H9 (cell line): Measurements from ENCODE around the gene COL18A1. TPM values are rescaled to one million over a fixed set of nuclear protein-coding genes. Genes with fewer than 3 reads are reported as not detected.

ENCODE experiments used
- DNase-seq: peaks from one replicate; pipeline ENCODE4 v3.0.0-alpha.2; 2017
- H2AFZ ChIP-seq: one replicate; pipeline ENCODE4 v1.6.1; 2013; ENCODE audit warnings: mild to moderate bottlenecking, low read length, control low read depth, moderate library complexity
- H2AK5ac ChIP-seq: 2 replicates; pipeline ENCODE4 v1.6.1; 2013; ENCODE audit warnings: low read length, control low read depth, mixed read lengths; ENCODE audit not compliant: insufficient read length
- H2BK120ac ChIP-seq: one replicate; pipeline ENCODE4 v1.6.1; 2013; ENCODE audit warnings: low read depth, mild to moderate bottlenecking, low read length, control low read depth, inconsistent platforms; ENCODE audit not compliant: poor library complexity, severe bottlenecking
- H2BK12ac ChIP-seq: 2 replicates; pipeline ENCODE4 v1.6.1; 2013; ENCODE audit warnings: low read length, control low read depth, mixed read lengths, low read depth; ENCODE audit not compliant: insufficient read length
- H2BK15ac ChIP-seq: 2 replicates; pipeline ENCODE4 v1.6.1; 2013; ENCODE audit warnings: low read depth, low read length, control low read depth
- H2BK20ac ChIP-seq: one replicate; pipeline ENCODE4 v1.6.1; 2013; ENCODE audit warnings: low read depth, mild to moderate bottlenecking, low read length, control low read depth, inconsistent platforms; ENCODE audit not compliant: poor library complexity, severe bottlenecking
- H2BK5ac ChIP-seq: 2 replicates; pipeline ENCODE4 v1.6.1; 2013; ENCODE audit warnings: low read length, control low read depth, mixed read lengths; ENCODE audit not compliant: insufficient read length
- H3K14ac ChIP-seq: 2 replicates; pipeline ENCODE4 v1.6.1; 2013; ENCODE audit warnings: low read length, control low read depth; ENCODE audit not compliant: insufficient read depth
- H3K18ac ChIP-seq: 2 replicates; pipeline ENCODE4 v1.6.1; 2013; ENCODE audit warnings: low read depth, mild to moderate bottlenecking, mixed read lengths, low read length, control low read depth; ENCODE audit not compliant: insufficient read length
- H3K23ac ChIP-seq: 2 replicates; pipeline ENCODE4 v1.6.1; 2013; ENCODE audit warnings: low read length, control low read depth, mixed read lengths, low read depth; ENCODE audit not compliant: insufficient read length
- H3K23me2 ChIP-seq: 2 replicates; pipeline ENCODE4 v1.6.1; 2013; ENCODE audit warnings: low read depth, mild to moderate bottlenecking, mixed read lengths, low read length, control low read depth; ENCODE audit not compliant: insufficient read length, poor library complexity, severe bottlenecking
- H3K27ac ChIP-seq: 2 replicates; pipeline ENCODE4 v1.5.1; 2013; ENCODE audit warnings: low read length, control low read depth, mixed read lengths, low read depth; ENCODE audit not compliant: insufficient read length
- H3K27me3 ChIP-seq: 2 replicates; pipeline ENCODE4 v1.6.1; 2013; ENCODE audit warnings: low read length, control low read depth, inconsistent platforms; ENCODE audit not compliant: insufficient read depth
- H3K4ac ChIP-seq: 2 replicates; pipeline ENCODE4 v1.6.1; 2013; ENCODE audit warnings: low read depth, mild to moderate bottlenecking, control low read depth, inconsistent platforms, low read length, moderate library complexity
- H3K4me1 ChIP-seq: 2 replicates; pipeline ENCODE4 v1.6.1; 2013; ENCODE audit warnings: low read length, control low read depth, inconsistent platforms; ENCODE audit not compliant: insufficient read depth
- H3K4me2 ChIP-seq: 2 replicates; pipeline ENCODE4 v1.6.1; 2013; ENCODE audit warnings: low read length, control low read depth, mixed read lengths; ENCODE audit not compliant: insufficient read length, insufficient read depth
- H3K56ac ChIP-seq: 2 replicates; pipeline ENCODE4 v1.6.1; 2013; ENCODE audit warnings: low read depth, mild to moderate bottlenecking, mixed read lengths, low read length, control low read depth; ENCODE audit not compliant: insufficient read length
- H3K79me1 ChIP-seq: 2 replicates; pipeline ENCODE4 v1.6.1; 2013; ENCODE audit warnings: low read depth, mild to moderate bottlenecking, moderate library complexity, low read length, control low read depth, inconsistent platforms; ENCODE audit not compliant: insufficient read depth, poor library complexity, severe bottlenecking
- H3K79me2 ChIP-seq: 2 replicates; pipeline ENCODE4 v1.6.1; 2013; ENCODE audit warnings: low read length, control low read depth, inconsistent platforms; ENCODE audit not compliant: insufficient read depth
- H3K9ac ChIP-seq: 2 replicates; pipeline ENCODE4 v1.6.1; 2013; ENCODE audit warnings: low read length, control low read depth, mixed read lengths; ENCODE audit not compliant: insufficient read length; ENCODE audit errors: extremely low read depth
- H3K9me3 ChIP-seq: one replicate; pipeline ENCODE4 v1.6.1; 2013; ENCODE audit warnings: low read depth, low read length, inconsistent platforms; ENCODE audit not compliant: control insufficient read depth
- H3T11ph ChIP-seq: one replicate; pipeline ENCODE4 v1.6.1; 2013; ENCODE audit warnings: mild to moderate bottlenecking, low read length, control low read depth, inconsistent platforms
- H4K20me1 ChIP-seq: one replicate; pipeline ENCODE4 v1.6.1; 2013; ENCODE audit not compliant: control insufficient read depth, insufficient read length, insufficient read depth
- H4K5ac ChIP-seq: 2 replicates; pipeline ENCODE4 v1.6.1; 2013; ENCODE audit warnings: low read depth, mild to moderate bottlenecking, mixed read lengths, low read length, control low read depth; ENCODE audit not compliant: insufficient read length
- H4K8ac ChIP-seq: replicated peaks from 2 replicates; pipeline ENCODE4 v1.6.1; 2013; ENCODE audit warnings: low read length, control low read depth, mixed read lengths, low read depth; ENCODE audit not compliant: insufficient read length
- H4K91ac ChIP-seq: 2 replicates; pipeline ENCODE4 v1.6.1; 2013; ENCODE audit warnings: low read depth, mild to moderate bottlenecking, moderate library complexity, mixed read lengths, low read length, control low read depth; ENCODE audit not compliant: insufficient read length
- H3K27ac Mint-ChIP-seq, 3 experiments: 2 replicates in 2 of 3; 3 replicates in 1 of 3; pipeline ENCODE4 v1.8.0; 2020 to 2021; ENCODE audit warnings: mixed read lengths in 3 of 3, mild to moderate bottlenecking in 1 of 3, moderate library complexity in 1 of 3
- H3K27me3 Mint-ChIP-seq: 2 replicates; pipeline ENCODE4 v1.8.0; 2021; ENCODE audit warnings: low read depth, mild to moderate bottlenecking, moderate library complexity, mixed read lengths
- H3K36me3 Mint-ChIP-seq, 3 experiments: 2 replicates in 2 of 3; 3 replicates in 1 of 3; pipeline ENCODE4 v1.8.0; 2020 to 2021; ENCODE audit warnings: low read depth in 3 of 3, mixed read lengths in 3 of 3; ENCODE audit not compliant: insufficient read depth in 1 of 3
- H3K4me1 Mint-ChIP-seq, 2 experiments: 2 replicates each; pipeline ENCODE4 v1.8.0; 2020; ENCODE audit warnings: mixed read lengths in 2 of 2
- H3K4me3 Mint-ChIP-seq, 2 experiments: 2 replicates in 1 of 2; 3 replicates in 1 of 2; pipeline ENCODE4 v1.8.0; 2020 to 2021; ENCODE audit warnings: mild to moderate bottlenecking in 2 of 2, mixed read lengths in 2 of 2, moderate library complexity in 1 of 2
- H3K9me3 Mint-ChIP-seq, 2 experiments: 2 replicates in 1 of 2; 3 replicates in 1 of 2; pipeline ENCODE4 v1.8.0; 2020; ENCODE audit warnings: mild to moderate bottlenecking in 2 of 2, mixed read lengths in 2 of 2, moderate library complexity in 1 of 2
- CTCF ChIP-seq: fragments of 200-600 bp; sonication (generic); conservative IDR thresholded peaks from 3 replicates; pipeline ENCODE4 v1.8.0; 2021; ENCODE audit warnings: antibody characterized with exemption, mild to moderate bottlenecking
- WGBS: extraction: QIAGEN DNeasy Blood & Tissue Kit; methylation state at CpG from one replicate; pipeline ENCODE4 v1.1.7; 2013; ENCODE audit warnings: missing lambda C conversion rate, low lambda C conversion rate, mixed read lengths; ENCODE audit not compliant: insufficient read length; ENCODE audit errors: extremely low coverage; 5-methylcytosine and 5-hydroxymethylcytosine counted together
- total RNA-seq: library from RNA; stranded (reverse); gene quantifications from 2 replicates; pipeline ENCODE4 v1.2.1, GENCODE V29; 2021

The COL18A1 gene
- total RNA-seq, 1 experiment from 2014 or later, result 232 TPM

GRCh38 chr21:45470087-45470515, 65.1 kb downstream of the COL18A1 start:
- Histone ChIP-seq H3K27me3 (no peaks in the 10 kb centered on the region), H3K4me1 (no peaks in the 10 kb centered on the region), H3K14ac (no peak overlapping the region), H4K91ac (no peak overlapping the region), H3K79me2 (peaks cover 2% of the 10 kb centered on the region; the same call in 1 of the 2 replicates), H3K4me2 (no peak overlapping the region), H3K79me1 (peaks cover 14% of the 10 kb centered on the region), H4K8ac (no peak overlapping the region), H2BK20ac (no peak overlapping the region), H3K23ac (no peak overlapping the region), H2BK15ac (no peak overlapping the region), H3K23me2 (no peaks in the 10 kb centered on the region), H4K20me1 (no peaks in the 10 kb centered on the region), H3K4ac (no peak overlapping the region), H2BK12ac (no peak overlapping the region), H4K5ac (no peak overlapping the region), H3K9ac (no peak overlapping the region), H3K18ac (no peak overlapping the region), H3K56ac (no peak overlapping the region), H2AK5ac (no peak overlapping the region), H2AFZ (no peak overlapping the region), H3K27ac (no peak overlapping the region), H3K9me3 (no peaks in the 10 kb centered on the region), H3T11ph (no peak overlapping the region), H2BK5ac (no peak overlapping the region), H2BK120ac (no peak overlapping the region)
- no peak for TF ChIP-seq CTCF
- DNase-seq, result no peak
- H3K36me3 Mint-ChIP-seq, result peaks cover 7 to 47% (median 22%) of the 10 kb centered on the region in 3 experiments; a peak in 6 of 7 replicates
- no peaks in the 10 kb centered on the region; the same call in 1 of the 2 replicates for H3K27me3 Mint-ChIP-seq
- WGBS, result no CpG with 5 or more reads among the region's 7 CpGs
- H3K4me3 Mint-ChIP-seq, result no peak overlapping the region
- H3K27ac Mint-ChIP-seq, result peak overlapping the region in 2 of 3 experiments; percentile 12 to 75; a peak in 4 of 7 replicates
- H3K9me3 Mint-ChIP-seq, result peaks cover 0 to 2% of the 10 kb centered on the region in 2 experiments; a peak in 1 of 5 replicates
- H3K4me1 Mint-ChIP-seq, result peaks cover 8 to 14% of the 10 kb centered on the region in 2 experiments; a peak in 3 of 4 replicates
